SHP77 (cell line): ENCODE data around the gene ACKR1.

Experiments used
- DNase-seq, 2 experiments: peaks; one replicate each; lab custom pipeline; 2025; lab: John Stamatoyannopoulos, UW

ACKR1 gene

DNA sequence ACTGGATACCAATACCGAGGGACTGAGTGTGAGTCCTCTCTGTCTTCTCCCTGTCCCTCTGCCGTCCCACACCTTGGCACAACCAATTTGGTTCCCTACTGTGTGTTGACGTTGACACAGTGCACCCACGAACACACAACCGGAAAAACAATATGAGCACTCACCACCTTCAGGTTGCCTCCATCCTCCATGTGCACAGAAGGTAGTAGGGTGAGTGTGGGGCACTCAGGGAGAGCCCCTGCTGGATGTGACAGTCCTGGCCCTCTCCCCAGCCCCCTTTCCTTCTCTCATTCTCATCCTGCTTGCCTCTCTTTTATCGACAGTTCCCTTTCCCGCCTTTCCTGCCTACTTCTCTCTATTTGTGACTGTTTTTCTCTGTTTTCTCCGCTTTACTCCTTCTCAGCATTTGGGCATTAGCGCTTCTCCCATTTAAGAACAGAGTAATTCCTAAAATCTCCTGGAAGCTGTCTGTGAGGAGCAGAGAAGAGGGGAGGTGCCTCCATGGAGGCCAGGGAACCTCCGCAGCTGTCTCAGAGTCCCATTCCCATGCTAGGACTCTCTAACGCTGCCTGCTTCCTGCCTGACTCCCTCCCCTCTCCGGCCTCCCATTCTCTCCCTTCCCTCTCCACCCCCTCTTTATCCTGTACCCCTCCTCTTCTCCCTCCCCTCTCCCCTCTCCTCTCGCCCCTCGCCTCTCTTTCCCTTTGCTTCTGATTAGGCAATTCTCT is 16.9 kb upstream of the ACKR1 start:
- DNase-seq = no peak

DNA sequence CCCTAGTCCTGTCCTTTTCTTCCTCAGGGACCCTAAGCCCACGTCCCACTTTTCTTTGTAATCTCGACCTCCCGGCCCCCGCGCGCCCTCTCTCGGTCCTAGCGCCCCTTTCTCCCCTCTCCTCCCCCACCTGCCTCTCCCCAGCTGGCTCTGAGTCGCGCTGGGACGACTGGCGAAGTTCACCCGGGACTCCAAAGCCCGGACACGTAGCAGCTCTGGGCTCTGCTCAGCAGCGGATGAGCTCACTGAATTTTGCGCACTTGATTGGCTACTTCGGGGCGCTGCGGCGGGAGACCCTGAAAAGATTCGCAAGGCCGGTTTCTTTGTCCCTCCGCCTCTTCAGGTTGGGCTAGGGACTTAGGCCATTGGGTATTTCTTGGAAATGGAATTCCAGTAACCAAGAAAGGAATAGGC is 16.3 kb upstream of the ACKR1 start:
- DNase-seq = peak; percentile 7 to 29

DNA sequence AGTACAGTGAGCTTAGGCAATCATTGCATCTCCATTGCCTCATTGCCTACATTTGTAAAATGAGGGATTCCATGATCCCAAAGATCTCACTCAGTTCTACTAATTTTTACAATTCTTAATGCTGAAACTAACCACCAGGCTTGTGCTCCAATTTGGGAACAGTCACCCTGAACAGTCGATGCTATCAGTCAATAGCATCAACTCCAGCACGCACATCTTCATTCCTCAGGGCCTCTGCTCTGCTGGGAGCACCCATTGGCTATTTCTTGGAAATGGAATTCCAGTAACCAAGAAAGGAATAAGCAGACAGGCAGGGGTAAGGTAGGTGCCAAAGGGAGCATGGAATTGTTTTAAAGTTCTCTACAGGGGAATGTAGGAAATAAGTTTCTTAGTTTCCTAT is 14.2 kb upstream of the ACKR1 start:
- no peak for DNase-seq

DNA sequence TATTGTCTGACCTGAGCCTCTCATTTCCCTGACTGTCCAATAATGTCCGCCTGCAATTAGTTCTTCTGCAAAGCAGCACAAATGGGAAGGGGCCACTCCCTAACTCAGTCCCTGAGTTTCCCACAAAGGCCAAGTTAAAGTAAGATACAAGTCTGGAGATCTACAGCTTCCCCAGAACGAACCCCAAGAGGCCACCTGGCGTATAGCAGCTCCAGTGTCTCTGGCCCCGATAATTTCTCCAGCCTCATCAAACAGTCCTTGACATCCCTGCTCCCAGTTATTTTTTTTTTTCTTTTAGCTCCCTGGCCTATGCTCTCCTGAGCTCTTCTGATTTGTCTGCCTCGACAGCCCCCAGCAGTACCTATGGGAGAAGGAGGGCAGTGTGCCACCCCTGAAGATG is 8.1 kb upstream of the ACKR1 start:
- no peak for DNase-seq

DNA sequence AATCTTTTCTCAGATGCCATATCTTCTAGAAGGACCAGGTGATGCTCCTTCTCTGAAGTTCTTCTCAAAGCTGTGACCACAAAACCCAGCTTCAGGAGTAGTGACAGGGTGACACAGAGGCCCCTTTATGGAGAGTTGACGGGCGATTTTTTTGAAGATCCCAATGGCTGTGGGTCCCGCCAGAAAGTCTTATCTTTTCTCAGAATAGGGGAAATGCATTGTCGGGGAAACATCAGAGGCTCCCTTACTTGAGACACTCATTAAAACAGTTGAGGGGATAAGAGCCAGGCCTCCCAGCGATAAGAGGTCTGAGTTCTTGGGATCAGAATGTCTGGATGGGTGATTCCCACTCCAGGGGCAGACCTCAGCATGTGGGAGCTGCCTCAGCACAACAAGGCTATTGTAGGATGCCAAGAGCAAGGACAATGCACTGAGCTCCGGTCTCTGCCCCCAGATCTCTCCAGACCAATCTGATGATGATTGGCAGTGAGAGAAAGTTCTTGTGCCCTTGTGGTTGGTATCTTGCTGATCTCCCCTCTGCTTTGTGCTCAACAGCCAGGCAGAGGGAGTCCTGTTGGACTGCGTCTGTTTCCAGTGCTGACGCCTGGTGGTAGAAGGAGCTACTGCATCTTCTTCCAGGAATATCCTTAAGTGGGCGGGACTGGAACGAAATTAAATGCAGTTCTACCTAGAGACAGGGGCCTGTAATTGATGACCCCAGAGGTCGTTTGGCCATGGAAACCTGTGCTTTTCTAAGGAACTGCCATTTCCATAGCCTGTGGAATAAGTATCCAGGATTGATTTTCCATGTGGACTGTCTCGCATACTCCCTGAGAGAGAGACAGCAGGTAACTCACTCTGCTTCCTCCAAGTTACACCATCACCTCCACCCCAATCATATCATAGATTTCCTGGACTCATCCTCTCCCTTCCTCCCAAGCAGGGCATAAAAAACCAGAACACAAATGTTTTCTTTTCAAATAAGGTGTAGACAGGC is 6.8 kb upstream of the ACKR1 start:
- peak; percentile 17 to 42 for DNase-seq

DNA sequence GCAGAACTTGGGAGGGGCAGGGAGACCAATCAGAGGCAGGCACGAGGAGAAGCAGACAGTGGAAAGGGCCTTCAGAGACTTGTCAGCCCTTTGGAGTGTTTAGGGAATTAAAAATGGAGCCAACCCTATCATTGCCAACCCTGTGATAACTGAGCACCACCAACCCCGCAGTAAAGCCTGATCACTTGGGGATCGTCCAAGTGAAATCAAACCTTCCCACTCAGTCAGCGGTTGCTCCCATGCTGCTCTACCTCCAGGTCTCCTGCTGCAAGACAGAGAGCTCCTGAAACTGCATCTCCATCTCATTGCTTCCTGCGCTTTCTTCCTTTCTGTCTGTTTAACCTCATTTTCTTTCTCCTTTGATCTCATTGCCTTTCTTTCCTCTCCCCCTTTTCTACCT is 4.8 kb upstream of the ACKR1 start:
- DNase-seq = no peak

DNA sequence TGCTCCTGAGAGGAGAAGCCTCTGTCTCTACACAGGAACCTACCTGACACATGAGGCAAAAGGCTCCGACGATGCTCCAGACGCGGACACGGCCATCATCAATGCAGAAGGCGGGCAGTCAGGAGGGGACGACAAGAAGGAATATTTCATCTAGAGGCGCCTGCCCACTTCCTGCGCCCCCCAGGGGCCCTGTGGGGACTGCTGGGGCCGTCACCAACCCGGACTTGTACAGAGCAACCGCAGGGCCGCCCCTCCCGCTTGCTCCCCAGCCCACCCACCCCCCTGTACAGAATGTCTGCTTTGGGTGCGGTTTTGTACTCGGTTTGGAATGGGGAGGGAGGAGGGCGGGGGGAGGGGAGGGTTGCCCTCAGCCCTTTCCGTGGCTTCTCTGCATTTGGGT is 3.9 kb upstream of the ACKR1 start:
- DNase-seq = no peak

DNA sequence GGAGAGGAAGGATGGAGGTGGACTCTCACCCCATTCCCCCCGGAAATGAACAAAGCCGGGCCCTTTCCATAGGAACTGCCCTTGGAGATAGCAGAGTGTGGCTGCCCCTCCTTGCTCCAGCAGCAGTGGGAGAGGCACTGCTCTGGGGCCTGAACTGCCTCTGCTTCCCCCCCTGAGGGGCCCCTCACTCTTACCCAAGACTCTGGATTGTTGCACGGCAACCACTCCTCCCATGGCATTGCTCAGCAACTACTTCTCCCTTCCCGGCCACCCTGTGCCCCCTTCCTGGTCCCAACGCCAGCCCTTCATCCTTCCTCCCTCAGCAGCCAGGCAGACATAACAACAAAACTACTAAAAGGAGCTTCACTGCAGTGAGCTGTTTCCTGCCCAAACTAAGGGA is 3.0 kb upstream of the ACKR1 start:
- no peak for DNase-seq

DNA sequence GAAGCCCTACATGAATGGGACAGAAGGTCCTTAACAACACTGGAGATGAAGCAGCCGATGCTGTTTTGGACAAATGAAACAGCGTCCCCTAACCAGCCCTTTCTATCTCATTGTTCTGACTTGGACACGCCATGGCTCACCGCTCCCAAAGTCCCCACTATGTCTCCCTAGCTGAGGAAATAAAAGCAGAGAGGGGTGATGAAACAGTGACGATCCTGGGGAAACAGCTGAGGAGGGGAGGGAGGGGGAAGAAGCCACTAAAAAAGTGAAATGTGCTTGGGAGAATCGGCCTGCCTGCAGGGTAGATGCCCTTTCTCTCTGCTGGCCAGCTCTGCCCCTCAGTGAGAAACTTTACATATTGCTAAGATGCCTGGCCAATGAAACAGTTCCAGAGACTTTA is 1.1 kb upstream of the ACKR1 start:
- DNase-seq = no peak

DNA sequence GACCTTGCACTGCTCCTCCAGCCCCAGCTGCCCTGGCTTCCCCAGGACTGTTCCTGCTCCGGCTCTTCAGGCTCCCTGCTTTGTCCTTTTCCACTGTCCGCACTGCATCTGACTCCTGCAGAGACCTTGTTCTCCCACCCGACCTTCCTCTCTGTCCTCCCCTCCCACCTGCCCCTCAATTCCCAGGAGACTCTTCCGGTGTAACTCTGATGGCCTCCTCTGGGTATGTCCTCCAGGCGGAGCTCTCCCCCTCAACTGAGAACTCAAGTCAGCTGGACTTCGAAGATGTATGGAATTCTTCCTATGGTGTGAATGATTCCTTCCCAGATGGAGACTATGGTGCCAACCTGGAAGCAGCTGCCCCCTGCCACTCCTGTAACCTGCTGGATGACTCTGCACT is 550 bp downstream of the ACKR1 start:
- DNase-seq = no peak

DNA sequence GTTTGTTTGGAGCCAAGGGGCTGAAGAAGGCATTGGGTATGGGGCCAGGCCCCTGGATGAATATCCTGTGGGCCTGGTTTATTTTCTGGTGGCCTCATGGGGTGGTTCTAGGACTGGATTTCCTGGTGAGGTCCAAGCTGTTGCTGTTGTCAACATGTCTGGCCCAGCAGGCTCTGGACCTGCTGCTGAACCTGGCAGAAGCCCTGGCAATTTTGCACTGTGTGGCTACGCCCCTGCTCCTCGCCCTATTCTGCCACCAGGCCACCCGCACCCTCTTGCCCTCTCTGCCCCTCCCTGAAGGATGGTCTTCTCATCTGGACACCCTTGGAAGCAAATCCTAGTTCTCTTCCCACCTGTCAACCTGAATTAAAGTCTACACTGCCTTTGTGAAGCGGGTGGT is 1.4 kb downstream of the ACKR1 start:
- no peak for DNase-seq

DNA sequence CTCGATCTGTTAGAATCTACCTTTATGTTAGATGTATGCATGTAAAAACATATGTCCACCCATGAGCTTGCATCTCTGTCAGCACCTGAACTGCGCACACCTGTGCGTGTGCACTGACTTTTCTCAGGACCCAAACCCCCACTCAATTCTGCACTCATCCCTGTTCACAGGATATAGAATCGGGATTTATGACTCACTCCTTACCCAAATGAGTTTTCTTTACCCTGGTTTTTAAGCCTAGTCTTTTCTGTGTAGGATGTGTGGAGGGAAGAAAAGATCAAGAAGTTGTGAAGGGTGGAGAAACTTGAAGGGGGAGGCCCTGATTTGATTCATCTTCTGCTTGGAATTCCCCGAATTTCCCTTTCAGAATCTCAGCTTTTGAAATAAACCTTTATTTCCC is 2.4 kb downstream of the ACKR1 start:
- DNase-seq = no peak

DNA sequence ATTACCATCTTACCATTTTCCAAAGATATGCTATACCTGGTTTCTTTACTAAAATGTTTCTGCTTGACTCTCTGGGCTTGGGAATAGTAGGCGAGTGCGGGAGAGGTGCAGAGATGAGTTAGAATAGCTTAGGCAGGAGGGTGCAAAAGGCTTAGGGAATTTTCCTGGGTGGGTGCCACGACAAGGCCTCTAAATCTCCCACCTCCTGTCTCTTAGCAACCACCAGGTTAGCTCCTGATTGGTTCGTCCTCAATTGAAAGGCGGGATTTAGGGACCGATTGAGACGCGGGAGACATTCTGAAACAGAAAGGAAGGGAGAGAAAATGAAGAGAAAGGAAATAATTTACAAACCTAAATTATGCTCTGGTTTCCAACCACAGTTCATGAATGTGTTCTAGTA is 3.1 kb downstream of the ACKR1 start:
- DNase-seq = no peak

DNA sequence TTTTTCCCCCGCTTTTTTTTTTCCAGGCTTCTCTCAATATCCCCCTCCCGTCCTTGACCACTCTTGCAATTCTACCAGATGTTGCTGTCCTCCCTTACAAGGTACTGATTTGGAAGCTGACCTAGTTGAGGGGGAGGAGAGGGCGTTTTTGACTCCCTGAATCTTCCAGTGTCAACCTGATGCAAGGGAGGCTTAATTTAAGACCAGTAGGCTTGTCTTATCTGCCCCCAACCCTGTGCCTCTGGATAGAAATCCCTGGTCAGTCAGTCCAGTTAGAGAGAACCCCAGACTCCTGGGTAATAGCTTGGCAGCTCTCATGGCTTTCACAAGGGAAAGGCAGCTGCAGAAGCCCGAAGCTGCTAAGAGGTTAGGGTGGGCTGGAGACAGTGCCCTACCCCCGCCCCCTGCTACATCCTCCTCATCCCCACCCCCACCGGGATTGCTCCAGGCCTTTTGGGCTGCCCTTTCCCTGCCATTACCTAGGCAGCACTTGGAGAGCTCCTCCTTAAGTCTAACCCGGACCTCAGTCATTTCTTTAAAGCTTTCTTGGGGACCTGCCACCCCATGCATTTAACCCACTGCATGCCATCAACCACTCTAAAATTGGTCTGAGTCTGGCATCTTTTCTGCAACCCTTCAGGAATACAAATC is 3.6 kb downstream of the ACKR1 start:
- DNase-seq = no peak

DNA sequence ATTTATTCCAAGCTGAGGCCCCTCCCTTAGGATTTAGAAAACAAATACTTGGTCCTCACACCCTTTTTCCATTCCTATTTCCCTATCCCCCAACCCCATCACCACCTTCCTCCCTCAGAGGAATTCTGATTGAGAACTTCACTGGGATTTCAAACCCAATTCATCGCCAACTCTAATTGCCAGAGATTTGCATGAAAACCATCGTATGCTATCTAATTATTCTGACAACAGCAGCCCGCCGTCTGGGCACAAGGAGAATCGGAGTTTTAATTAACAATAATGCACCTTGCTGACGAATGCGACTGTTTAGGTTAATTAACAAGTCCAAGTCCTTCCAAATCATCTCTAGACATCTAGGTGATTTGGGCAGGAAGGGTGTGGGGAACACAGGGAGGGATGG is 4.4 kb downstream of the ACKR1 start:
- no peak for DNase-seq

DNA sequence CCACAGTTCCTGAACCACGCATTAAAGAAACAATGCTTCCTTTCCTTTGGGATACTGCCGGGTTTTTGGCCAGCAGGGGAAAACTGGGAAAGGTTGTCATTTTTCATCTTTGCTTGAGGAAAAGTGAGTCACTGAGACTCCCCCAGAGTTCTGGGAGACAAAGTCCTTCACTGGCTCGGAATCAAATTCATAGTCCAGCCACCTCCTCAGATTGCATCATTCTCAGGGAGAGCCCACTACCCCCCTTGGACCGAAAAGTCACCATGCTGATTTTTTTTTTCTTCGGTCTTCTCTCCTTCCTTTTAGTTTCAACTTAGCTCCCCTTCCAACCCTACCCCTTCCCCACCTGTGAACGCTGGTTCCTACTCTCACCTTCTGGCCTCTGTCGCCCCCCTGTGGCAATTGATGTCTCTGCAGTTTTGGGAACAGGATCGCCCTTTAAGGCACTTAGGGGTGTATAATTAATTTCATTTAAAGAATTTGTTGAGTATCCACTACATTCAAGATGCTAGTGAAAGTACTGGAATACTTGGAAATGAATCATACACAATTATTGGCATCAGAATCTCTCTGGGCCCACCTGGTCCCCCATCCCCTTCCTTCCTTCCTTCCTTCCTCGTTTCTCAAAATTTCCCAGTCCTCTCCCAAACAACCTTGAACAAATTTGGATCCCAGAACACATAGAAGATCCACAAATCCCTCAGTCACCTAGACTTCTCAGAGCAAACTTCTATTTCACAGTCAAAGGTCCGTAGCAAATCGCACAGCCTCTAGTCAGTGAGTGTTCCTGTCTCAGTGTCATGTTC is 6.9 kb downstream of the ACKR1 start:
- peak in 1 of 2 experiments; percentile 12 for DNase-seq

DNA sequence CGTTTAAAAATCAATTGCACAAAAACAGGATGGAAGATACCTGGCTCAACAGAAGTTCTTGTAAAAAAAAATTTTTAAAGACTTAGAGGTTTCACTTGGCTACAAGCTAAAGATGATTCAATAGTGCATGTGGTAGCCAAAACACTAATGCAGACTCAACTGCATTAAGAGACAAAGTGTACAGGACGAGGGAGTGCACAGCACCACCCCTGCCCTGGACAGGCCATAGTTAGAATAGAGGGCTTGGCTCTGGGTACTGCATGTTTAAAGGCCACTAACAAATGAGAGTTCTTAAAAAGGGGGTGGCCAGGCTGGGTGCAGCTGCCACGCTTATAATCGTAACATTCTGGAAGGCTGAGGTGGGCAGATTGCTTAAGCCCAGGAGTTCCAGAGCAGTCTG is 7.9 kb downstream of the ACKR1 start:
- DNase-seq = no peak

DNA sequence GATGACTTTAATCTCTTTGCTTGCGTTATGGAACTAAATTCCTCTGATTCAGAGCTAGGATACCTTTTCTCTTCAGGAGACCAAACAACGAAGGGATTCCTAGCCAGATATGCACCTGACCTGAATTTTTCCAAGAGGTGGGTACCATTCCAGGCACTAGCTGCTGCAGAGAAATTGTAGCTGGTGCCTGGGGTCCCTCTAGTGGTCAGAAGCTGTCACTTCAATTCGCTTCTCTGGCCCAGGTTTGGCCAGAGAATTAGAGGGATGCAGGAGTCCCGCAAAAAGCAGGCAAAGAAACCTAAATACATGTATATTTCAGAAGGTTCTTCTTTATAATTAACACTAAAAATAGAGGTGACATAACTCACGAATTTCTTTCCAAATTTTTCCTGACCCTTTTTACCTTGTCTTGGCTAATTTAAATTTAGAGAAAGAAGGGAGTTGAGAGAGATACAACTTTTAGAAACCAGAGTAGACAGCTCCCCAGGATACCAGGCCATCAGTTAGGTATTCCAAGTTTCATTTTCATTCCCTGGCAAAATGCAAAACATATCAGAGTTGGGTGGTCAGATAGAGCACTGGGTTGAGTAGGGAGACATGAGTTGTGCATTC is 9.6 kb downstream of the ACKR1 start:
- peak; percentile 20 to 28 for DNase-seq

DNA sequence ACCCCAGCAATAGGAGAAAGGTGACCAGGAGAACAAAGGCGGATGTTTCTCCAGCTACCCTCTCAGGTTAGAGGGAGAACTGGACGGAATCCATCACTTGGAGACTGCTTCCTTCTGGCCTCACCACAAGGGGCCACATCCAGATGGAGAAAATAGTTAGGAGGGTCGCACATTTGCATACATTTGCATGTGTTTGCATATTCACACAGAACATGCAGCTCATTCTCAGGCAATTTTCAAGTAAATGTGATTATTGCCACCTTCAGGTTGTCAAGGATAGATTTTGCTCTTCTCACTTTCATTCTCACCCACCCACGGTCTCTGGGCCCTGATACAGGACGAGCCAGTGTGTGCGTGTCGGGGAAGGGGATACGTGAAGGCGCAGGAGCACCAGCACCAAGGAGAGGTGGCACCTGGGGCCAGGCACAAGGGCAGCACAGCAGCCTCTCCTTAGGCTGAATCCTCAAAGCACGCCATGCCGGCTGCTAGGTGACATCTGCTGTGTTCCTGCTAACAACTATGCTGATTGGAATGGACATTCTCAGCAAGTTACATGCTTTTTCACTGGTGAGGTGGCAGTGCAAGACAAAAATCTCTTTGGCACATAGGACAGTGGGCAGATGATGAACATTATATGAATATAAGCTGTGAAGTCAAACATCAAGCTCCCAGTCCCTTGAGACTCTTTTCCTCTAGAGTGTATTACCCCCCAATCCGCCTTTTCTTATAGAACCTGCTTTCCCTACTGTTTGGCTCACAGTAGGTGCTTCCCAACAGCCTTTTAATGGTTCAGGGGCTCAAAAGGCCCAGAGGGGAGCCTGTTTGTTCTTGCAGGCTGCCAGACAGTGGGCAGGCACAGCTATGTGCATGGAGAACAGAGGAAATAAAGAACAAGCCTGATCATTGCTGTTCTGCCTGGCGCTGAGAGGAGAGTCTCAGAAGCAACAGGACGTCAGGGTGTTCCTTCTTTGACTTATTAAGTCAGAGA is 14.3 kb downstream of the ACKR1 start:
- DNase-seq = no peak
